Progenitor cell of endocrine pancreas (in vitro differentiated cells): Measurements from ENCODE around the gene BCL2. TPM values are rescaled to one million over a fixed set of nuclear protein-coding genes. Genes with fewer than 3 reads are reported as not detected.

Experiments
- DNase-seq: peaks from one replicate; pipeline ENCODE4 v3.0.0; 2021; ENCODE audit warnings: low spot score; ENCODE audit not compliant: unreplicated experiment
- H3K27ac Mint-ChIP-seq: 2 replicates; pipeline ENCODE4 v1.8.0; 2021; ENCODE audit warnings: mild to moderate bottlenecking, moderate library complexity, mixed read lengths
- H3K27me3 Mint-ChIP-seq: 2 replicates; pipeline ENCODE4 v1.8.0; 2021; ENCODE audit warnings: mixed read lengths
- H3K36me3 Mint-ChIP-seq: 2 replicates; pipeline ENCODE4 v1.8.0; 2022; ENCODE audit warnings: mixed read lengths; ENCODE audit not compliant: insufficient read depth
- H3K4me1 Mint-ChIP-seq: 2 replicates; pipeline ENCODE4 v1.8.0; 2021; ENCODE audit warnings: low read depth, mixed read lengths
- H3K4me3 Mint-ChIP-seq: 2 replicates; pipeline ENCODE4 v1.8.0; 2021; ENCODE audit warnings: low read depth, mild to moderate bottlenecking, moderate library complexity, mixed read lengths
- H3K9me3 Mint-ChIP-seq: 2 replicates; pipeline ENCODE4 v1.8.0; 2021; ENCODE audit warnings: low read depth, mixed read lengths
- CTCF ChIP-seq: fragments of 200-600 bp; sonication (generic); IDR thresholded peaks from one replicate; pipeline ENCODE4 v1.5.0; 2021; ENCODE audit warnings: antibody characterized with exemption, mild to moderate bottlenecking; ENCODE audit not compliant: unreplicated experiment
- total RNA-seq: library from RNA; stranded (reverse); gene quantifications from 2 replicates; pipeline ENCODE4 v1.2.1, GENCODE V29; 2021

Gene BCL2
- total RNA-seq, 1 donor from 2014 or later = 3.8 TPM

- Mint-ChIP-seq H3K27me3 (peaks cover 12% of the 10 kb centered on the region), H3K4me3 (no peak overlapping the region), H3K9me3 (no peaks in the 10 kb centered on the region), H3K4me1 (peaks cover 18% of the 10 kb centered on the region), H3K36me3 (no peaks in the 10 kb centered on the region), H3K27ac (no peak overlapping the region)
- DNase-seq = no peak
- TF ChIP-seq CTCF = no peak
Measured at GRCh38 chr18:63180321-63180720, 139.2 kb downstream of the BCL2 start.

- no peak overlapping the region for H3K27ac Mint-ChIP-seq
- peaks cover 12% of the 10 kb centered on the region for H3K27me3 Mint-ChIP-seq
- H3K4me1 Mint-ChIP-seq = peaks cover 18% of the 10 kb centered on the region
- no peak for TF ChIP-seq CTCF
- H3K36me3 Mint-ChIP-seq = no peaks in the 10 kb centered on the region
- H3K4me3 Mint-ChIP-seq = no peak overlapping the region
- DNase-seq = no peak
- H3K9me3 Mint-ChIP-seq = no peaks in the 10 kb centered on the region
Measured at GRCh38 chr18:63179422-63179821, 140.1 kb downstream of the BCL2 start.

GRCh38 chr18:63178971-63179370, 140.6 kb downstream of the BCL2 start:
- no peak overlapping the region for H3K27ac Mint-ChIP-seq

GRCh38 chr18:63177919-63178821, 141.4 kb downstream of the BCL2 start:
- TF ChIP-seq CTCF = no peak
- Mint-ChIP-seq H3K4me3 (no peak overlapping the region), H3K27ac (no peak overlapping the region), H3K36me3 (no peaks in the 10 kb centered on the region), H3K9me3 (no peaks in the 10 kb centered on the region), H3K27me3 (peaks cover 12% of the 10 kb centered on the region), H3K4me1 (peaks cover 18% of the 10 kb centered on the region)
- no peak for DNase-seq

More at GRCh38 chr18:63178971-63179370, 140.6 kb downstream of the BCL2 start:
- peaks cover 12% of the 10 kb centered on the region for H3K27me3 Mint-ChIP-seq
- H3K9me3 Mint-ChIP-seq = no peaks in the 10 kb centered on the region
- no peak for DNase-seq
- no peak for TF ChIP-seq CTCF
- no peak overlapping the region for H3K4me3 Mint-ChIP-seq
- no peaks in the 10 kb centered on the region for H3K36me3 Mint-ChIP-seq
- H3K4me1 Mint-ChIP-seq = peaks cover 18% of the 10 kb centered on the region

- TF ChIP-seq CTCF = no peak
- Mint-ChIP-seq H3K4me1 (peaks cover 12% of the 10 kb centered on the region), H3K27me3 (peaks cover 9% of the 10 kb centered on the region), H3K4me3 (no peak overlapping the region), H3K9me3 (no peaks in the 10 kb centered on the region), H3K36me3 (no peaks in the 10 kb centered on the region), H3K27ac (no peak overlapping the region)
- no peak for DNase-seq
Measured at GRCh38 chr18:63177259-63177658, 142.3 kb downstream of the BCL2 start.
